ENCODE results near the gene ARMC9. TPM values are rescaled to one million over a fixed set of nuclear protein-coding genes. Genes with fewer than 3 reads are reported as not detected.

Gene ARMC9
- total RNA-seq, 1 experiment from 2014 or later = 23.4 TPM

DNA sequence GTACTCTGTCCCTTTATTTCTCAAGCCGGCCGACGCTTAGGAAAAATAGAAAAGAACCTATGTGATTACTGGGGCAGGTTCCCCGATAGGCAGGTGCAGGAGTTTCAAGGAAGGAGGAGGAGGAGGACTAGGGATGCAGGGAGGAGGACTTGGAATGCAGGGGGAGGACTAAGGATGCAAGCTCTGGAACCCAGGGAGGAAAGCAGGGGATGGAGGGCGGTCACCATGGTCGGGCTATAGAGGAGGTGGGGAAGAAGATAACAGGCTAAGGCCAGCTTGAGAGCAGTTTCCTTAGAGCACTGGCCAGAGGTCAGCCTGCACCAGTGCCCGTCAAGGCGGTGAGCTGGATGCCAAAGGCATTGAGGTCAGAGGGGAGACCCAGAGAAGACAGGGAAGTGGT lies 178.4 kb downstream of the ARMC9 start:
- H3F3A ChIP-seq (ENCODE audit: low read length, unreplicated experiment) = no peaks in the 10 kb centered on the region
- intact Hi-C loops (cut with micrococcal nuclease) = no loop called here
- 0 out of 2 replicates have a peak, but pooled peaks cover 3% of the 10 kb centered on the region for H3K79me2 ChIP-seq (ENCODE audit: low read length)
- no peaks in the 10 kb centered on the region for H3K36me3 ChIP-seq (ENCODE audit: low read depth, low read length)
- no TSS peak for BruUV-seq (replicated peaks)
- no peak overlapping the region for H3K4me3 ChIP-seq (ENCODE audit: low read length)
- POLR2A ChIA-PET (ENCODE audit: unreplicated experiment) = interaction anchor here (0.6 kb wide), 1 partner anchor 391 kb away, joined by 3 read pairs; no protein-coding TSS in a partner anchor
- H2AFZ ChIP-seq (ENCODE audit: low read length) = no peak overlapping the region
- no peaks in the 10 kb centered on the region for H3K9me3 ChIP-seq (ENCODE audit: low read length)
- H3K27ac ChIP-seq (ENCODE audit: low read length) = peak overlapping the region; percentile 87; the same call in 1 of the 2 replicates
- no peak overlapping the region for H3K9ac ChIP-seq (ENCODE audit: low read length)
- no peaks in the 10 kb centered on the region for H3K9me2 ChIP-seq (replicated peaks; ENCODE audit: low read length)
- peaks cover 36% of the 10 kb centered on the region for H3K4me1 ChIP-seq (ENCODE audit: insufficient read depth, low read length)
- no peak for DNase-seq
- H3K4me2 ChIP-seq (ENCODE audit: low read length) = no peak overlapping the region
- H3K27me3 ChIP-seq (ENCODE audit: low read length) = no peaks in the 10 kb centered on the region
- TF ChIP-seq CTCF (conservative IDR thresholded peaks at IDR 0.05; ENCODE audit: low read depth, low read length) (no peak), EZH2phosphoT487 (IDR thresholded peaks at IDR 0.05; ENCODE audit: borderline replicate concordance, low read length) (no peak), EZH2 (IDR thresholded peaks at IDR 0.05; ENCODE audit: low read length, unreplicated experiment) (no peak)
- no peaks in the 10 kb centered on the region for H4K20me1 ChIP-seq (ENCODE audit: low read length)
- CTCF ChIA-PET = no interaction called here
- no peak for ATAC-seq

DNA sequence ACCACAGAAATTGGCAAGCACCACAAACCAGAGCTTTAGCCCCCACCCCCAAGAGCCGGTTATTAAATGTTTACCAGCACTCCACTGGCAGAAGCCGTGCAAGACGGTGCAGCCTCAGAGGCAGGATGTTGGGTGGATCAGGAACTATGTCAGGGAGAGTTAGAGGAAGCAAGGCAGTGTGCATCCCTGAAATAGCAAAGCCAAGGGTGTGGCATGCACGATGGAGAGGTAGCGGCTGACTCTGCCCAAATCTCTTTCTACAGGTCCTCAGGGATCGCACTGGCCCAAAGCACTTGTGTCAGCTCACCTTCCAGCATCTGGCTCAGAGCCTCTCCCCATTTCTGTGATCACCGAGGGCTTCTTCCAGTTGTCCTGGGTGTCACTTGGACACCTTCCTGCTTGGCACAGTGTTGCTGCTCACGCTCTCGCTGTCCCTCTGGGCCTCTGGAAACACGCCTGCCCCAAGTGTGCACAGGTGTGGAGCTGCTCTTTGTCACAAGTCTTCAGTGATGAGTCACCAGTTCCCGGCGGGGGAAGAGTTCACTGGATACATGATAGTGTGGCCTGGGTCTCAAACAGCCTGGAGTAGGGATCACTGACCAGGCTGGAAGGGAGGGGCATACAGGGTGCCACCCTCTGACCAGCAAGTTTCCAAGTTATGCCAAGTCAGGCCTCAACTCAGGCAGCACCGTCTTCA lies 179.7 kb downstream of the ARMC9 start:
- Histone ChIP-seq H3K27me3 (ENCODE audit: low read length) (no peaks in the 10 kb centered on the region), H3K9me3 (ENCODE audit: low read length) (no peaks in the 10 kb centered on the region), H3K4me2 (ENCODE audit: low read length) (peak overlapping the region; percentile 72), H3K79me2 (ENCODE audit: low read length) (0 out of 2 replicates have a peak, but pooled peaks cover 3% of the 10 kb centered on the region), H3K9ac (ENCODE audit: low read length) (peak overlapping the region; percentile 64), H3K9me2 (replicated peaks; ENCODE audit: low read length) (no peaks in the 10 kb centered on the region), H4K20me1 (ENCODE audit: low read length) (no peaks in the 10 kb centered on the region), H2AFZ (ENCODE audit: low read length) (peak overlapping the region; percentile 60), H3K4me1 (ENCODE audit: insufficient read depth, low read length) (peaks cover 36% of the 10 kb centered on the region), H3F3A (ENCODE audit: low read length, unreplicated experiment) (no peaks in the 10 kb centered on the region), H3K36me3 (ENCODE audit: low read depth, low read length) (no peaks in the 10 kb centered on the region), H3K4me3 (ENCODE audit: low read length) (peak overlapping the region; percentile 34; the same call in 1 of the 2 replicates), H3K27ac (ENCODE audit: low read length) (peak overlapping the region; percentile 87)
- peak; percentile 75 for ATAC-seq
- TSS peak; percentile 68 for BruUV-seq (replicated peaks)
- POLR2A ChIA-PET (ENCODE audit: unreplicated experiment) = interaction anchor here (0.6 to 1.2 kb wide), 2 partner anchors 10 to 93 kb away, joined by 3 to 6 read pairs; no protein-coding TSS in a partner anchor
- intact Hi-C loops (cut with micrococcal nuclease) = loop anchor here (1.0 kb wide), 2 partner anchors 10 to 13 kb away; no protein-coding TSS in a partner anchor
- TF ChIP-seq EZH2phosphoT487 (IDR thresholded peaks at IDR 0.05; ENCODE audit: borderline replicate concordance, low read length) (no peak), CTCF (conservative IDR thresholded peaks at IDR 0.05; ENCODE audit: low read depth, low read length) (no peak), EZH2 (IDR thresholded peaks at IDR 0.05; ENCODE audit: low read length, unreplicated experiment) (no peak)
- DNase-seq = peak; percentile 89
- CTCF ChIA-PET = no interaction called here

Measured in PC-3 (cell line).